GM21515 (cell line): Measurements from ENCODE around the gene MTA1.

Source experiments
- ATAC-seq: cut with Tn5 transposase; IDR thresholded peaks from one replicate; pipeline ENCODE4 v1.9.1; 2021; ENCODE audit not compliant: unreplicated experiment

The MTA1 gene

GRCh38 chr14:105401699-105402098, 17.9 kb upstream of the MTA1 start:
- no peak for ATAC-seq

- no peak for ATAC-seq
These were observed 11.0 kb upstream of the MTA1 start for GRCh38 chr14:105408592-105408991.

DNA sequence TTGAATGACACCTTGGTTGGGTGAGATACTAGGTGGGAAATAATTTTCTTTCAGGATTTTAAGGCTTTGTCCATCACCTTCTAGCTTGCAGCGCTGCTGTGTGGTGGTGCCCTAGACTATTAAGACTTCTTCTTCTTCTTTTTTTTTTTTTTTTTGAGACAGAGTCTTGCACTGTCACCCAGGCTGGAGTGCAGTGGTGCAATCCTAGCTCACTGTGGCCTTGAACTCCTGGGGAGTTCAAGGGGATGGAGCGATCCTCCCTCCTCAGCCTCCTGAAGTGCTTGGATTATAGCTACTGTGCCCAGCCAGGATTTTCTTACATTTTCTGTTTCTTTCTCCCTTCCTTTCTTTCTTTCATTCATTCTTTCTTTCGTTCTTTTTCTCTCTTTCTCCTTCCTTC, 10.3 kb upstream of the MTA1 start:
- no peak for ATAC-seq

- ATAC-seq: no peak
These were observed 9.0 kb upstream of the MTA1 start for GRCh38 chr14:105410642-105411016.

DNA sequence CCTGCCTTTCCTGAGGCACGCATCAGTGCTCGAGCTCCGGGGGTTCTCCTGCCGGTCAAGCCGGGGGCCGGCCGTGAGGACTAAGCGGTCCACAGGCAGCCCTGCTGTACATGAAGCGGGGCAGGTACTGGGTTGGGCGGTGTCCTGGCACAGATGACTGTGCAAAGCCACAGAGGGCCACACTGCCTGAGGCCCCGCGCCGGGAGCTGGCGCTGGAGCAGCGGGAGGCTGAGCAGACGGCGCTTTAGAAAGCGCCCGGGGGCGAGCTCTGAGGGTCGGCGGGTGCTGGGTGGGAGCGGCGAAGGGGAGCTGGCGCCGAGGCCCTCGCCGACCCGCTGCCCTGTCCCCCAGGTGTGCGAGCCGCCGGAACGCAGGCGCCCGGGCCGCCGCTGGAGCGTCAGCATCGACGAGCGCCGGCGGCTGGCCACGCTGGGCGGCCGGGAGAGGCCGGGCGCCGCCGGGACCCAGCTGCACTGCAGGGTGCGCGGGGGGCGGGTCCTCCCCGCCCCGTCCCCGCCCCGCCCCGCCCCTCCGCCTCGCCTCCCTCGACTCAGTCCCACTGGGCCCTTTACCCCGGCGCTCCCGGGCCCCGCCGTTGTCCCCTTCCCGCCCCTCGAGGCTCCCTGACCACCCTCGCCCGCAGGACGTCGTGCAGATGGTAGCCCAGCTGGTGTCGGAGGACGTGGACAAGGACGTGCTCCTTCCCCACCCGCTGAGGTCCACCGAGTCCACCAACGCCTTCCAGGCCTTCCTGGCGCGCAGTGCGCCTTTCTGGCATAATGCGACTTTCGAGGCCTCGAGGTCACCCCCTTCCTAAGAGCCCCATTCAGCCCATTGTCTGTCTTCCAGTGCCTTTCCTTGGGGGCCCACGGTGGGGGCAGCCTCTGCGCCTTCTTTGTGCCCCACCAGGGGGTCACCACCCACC, 8.3 kb upstream of the MTA1 start:
- no peak for ATAC-seq

DNA sequence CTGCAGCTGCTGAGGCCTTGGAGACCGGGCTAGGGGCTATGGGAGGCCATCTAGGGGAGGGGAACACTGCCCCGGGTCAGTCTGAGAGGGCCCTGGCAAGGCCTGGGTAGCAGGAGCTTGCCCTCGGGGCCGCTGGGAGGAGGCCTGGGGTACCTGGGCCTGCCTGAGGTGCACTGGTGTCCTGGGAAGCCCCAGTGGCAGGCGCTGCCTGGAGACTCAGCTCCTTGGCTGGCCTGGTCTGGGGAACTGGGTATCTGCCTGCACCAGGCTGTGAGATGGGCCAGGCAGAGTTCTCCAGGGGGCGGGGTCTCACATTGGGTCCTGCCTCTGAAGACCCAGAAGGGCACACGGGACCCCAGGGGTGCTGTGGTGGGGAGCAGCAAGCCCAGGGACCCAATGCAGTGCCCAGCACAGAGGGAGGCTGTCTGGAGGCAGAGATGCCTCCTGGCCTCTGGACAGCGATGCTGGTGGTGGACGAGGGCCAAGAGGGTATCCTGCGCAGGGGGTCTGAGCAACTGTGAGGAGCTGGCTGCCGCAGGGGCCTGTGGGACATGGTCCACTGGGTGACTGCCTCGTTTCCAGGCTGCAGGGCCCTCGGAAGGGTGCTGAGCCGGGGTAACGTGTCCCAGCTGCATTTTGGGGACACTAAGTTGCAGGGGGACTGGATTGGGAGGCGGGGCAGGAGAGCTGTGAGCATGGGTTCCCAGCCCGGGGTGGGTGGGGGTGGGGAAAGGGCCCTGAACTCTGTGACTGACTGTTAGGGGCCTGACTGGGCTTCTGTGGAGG, 7.4 kb upstream of the MTA1 start:
- no peak for ATAC-seq

DNA sequence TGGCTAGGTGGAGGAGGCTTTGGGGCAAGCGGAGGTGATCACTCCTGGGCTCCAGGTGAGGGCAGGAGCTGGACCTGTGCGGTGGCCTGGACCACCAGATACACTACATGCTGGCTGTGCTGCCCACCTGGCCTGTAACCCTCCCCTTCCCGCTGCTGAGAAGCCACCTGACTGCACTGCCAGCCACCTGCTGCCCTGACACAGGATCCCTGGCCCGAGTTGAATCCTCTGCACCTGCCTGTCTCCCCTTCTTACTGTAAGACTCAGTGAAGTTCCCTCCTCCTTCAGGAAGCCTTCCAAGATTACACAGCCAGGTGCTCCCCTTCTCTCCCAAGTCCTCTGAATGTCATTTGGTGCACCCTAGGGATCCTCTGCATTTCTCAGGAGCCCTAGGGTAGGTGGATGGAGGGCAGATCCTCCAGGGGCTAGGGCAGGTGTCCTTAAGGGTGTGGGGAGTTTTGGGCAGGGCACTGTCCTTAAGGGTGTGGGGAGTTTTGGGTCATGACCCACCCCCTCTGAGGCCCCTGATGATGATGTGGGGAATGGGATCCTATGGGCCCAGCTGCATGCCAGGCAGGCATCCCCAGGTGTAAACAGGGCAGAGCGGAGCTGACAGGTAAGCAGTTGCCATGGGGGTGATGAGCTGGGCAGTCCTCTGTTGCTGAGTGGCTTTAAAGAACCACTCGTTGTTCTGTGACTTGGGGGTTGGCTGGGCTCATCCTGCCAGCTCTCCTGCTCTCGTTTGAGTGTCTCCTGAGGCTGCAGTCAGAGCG, 6.7 kb upstream of the MTA1 start:
- no peak for ATAC-seq

GRCh38 chr14:105413544-105413886, 6.1 kb upstream of the MTA1 start:
- ATAC-seq: no peak

GRCh38 chr14:105414456-105415371, 4.9 kb upstream of the MTA1 start:
- ATAC-seq: no peak

- ATAC-seq: no peak
These were observed 3.9 kb upstream of the MTA1 start for GRCh38 chr14:105415481-105416428.

GRCh38 chr14:105416671-105417070, 3.0 kb upstream of the MTA1 start:
- ATAC-seq: no peak

DNA sequence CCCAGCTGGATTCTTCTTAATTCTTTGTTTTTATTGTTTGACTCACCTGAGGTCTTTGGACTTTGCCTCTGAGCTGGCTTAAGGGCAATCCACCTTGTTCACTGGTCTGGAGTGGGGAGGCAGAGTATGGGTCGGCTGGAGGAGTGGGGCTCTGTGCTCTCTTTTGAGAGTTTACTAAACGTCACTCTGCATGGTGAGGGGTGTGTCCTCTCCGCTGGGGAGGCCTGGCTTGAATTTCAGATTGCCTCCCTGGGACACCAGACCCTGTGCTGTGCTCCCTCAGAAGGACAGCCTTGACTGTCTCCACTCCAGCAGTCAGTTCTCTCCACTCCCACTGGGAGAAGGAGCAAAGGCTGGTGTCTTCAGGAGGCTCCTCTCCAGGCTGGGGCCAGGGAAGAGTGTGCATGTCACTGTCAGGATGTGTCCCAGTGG, 1.9 kb upstream of the MTA1 start:
- no peak for ATAC-seq

DNA sequence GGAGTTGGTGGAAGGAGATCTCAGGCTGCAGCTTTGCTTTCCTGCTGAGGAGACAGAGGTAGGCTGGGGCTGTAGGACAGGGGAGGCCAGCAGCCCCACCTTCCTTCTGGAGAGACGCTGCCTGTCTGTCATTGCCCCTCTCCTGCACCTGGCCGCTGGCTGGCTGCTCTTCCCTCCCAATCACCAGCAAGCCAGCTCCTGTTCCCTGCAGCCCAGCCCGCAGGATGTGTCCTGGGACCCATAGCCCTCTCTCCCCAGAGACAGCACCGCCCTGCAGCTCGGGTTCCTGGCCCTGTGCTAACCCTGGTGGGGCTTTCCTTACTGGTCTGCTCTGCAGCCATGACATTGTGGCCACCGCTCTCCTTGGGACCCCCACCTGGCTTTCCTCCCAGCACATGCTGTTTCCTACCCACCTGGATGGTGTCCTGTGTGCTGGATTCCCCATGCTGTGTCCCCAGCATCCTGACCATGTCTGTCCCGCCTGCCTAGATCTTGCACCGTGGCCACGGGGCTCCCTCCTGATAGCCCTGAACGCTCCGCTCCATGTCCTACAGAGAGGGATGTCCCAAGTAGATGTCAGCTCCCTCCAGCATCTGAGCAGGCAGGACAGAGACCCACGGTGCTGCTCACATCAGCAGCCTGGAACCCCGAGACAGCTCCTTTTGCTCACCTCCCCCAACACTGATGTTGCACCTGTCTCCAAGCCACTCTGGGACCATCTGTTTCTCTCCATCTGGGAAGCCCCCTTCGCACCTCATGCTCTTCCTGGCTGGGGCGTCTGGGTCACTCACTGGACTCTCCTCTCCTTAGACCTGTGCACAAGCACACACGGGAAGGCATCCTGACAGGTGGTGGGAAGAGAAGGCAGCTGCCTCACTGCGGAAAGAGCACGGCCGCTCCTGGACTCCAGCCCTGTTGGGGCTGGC, 1.1 kb upstream of the MTA1 start:
- no peak for ATAC-seq

DNA sequence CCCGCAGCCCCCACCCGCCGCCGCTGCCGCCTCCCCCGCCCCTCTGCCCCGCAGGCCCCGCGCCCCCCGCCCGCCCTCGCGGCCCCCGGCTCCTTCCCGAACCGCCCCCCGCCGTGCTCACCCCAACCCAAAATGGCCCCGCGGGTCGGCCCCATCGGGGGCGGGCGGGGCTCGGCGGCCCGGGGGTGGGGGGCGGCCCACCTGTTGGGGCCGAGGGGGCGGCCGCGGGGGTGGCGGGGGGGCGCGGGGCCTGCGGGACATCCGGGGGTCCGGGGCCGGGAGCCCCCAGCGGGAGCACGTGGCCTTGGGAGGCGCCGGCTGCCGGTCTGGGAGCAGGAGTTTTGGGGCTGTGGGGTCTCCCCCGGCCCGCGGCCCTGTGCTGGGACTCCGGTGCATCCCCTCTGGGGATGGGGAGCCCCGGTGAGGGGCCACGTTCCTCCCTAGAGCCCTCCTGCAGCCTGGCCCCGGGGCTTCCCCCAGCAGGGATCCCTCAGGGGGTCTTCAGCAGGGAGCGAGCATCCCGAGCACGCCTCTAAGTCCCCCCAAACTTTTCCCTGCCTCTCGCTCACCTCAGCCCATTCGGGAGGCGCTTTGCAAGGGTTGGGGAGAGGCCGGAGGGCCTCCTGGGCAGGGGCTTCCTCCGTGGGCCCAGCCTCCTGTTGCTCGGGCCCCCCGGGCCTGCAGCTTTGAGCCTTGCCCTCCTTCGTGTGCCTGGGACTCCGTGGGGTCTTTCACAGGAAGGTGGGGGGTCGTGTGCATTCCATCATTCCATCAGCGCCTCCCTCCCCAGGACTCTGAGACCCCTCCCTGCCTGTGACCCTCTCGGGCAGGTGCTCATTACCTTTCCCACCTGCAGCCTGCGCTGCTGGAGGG, 710 bp downstream of the MTA1 start:
- ATAC-seq: no peak

GRCh38 chr14:105420974-105421674, 1.5 kb downstream of the MTA1 start:
- no peak for ATAC-seq

DNA sequence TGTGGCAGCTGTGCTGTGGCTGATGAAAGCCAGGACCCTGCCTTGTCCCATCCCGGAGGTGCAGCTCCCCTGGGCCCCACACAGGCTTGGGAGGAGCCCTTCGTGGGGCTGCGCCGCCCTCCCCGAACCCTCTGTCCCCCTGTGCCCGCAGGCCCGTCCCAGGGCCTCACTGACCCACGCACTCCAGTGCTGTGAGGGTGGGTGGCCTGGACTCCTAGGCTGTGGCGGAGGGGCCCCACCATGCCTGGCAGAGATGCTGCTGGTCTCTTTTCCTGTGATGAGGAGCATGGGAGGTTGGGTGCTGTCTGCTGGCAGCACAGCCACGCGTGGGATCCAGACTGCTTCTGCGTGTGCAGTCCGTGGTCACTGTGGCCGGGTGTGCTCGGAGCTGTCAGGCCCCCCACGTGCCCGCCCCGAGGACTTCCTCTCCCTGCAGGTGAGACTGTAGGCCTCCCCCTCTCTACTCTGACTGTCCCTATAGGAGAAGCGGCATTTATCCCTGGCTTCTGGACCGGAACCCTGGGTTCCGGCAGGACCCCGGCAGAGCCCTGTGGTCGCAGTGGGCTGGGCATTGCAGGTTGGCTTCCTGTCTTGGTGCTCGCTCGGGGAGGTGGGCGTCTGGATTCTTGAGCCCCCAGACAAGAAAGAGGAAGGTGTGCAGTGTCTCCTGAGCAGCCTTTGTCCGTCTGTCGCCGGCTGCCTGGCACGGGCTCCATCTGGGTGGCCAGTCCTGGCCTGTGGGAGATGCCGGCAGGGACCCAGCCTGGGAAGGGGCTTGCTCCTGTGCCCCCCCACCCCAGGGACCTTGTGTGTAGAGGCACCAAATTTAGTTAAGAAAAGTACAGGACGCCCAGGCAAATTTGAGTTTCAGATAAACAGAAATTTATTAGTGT, 2.3 kb downstream of the MTA1 start:
- ATAC-seq: no peak
